PFSK-1 (cell line): ENCODE measurements around the gene SCARB1.

Experiments
- FOXP2 ChIP-seq: optimal IDR thresholded peaks from 2 replicates; pipeline ENCODE3; 2011; ENCODE audit warnings: borderline replicate concordance, control low read depth, inconsistent platforms; ENCODE audit not compliant: insufficient read depth; ENCODE audit errors: extremely low read length, extremely low read depth
- POLR2AphosphoS5 ChIP-seq: IDR thresholded peaks from 2 replicates; pipeline ENCODE4 v1.6.1; 2012; ENCODE audit warnings: low read depth, mild to moderate bottlenecking, control low read depth, low read length, moderate library complexity
- REST ChIP-seq, 2 experiments: IDR thresholded peaks; 2 replicates each; pipeline versions ENCODE4 v1.6.1 to v1.8.0; 2011 to 2012; ENCODE audit warnings: low read depth in 2 of 2, low read length in 2 of 2, control low read depth in 1 of 2, inconsistent platforms in 1 of 2, mild to moderate bottlenecking in 1 of 2, moderate library complexity in 1 of 2; ENCODE audit not compliant: insufficient read depth in 1 of 2
- SIN3A ChIP-seq: IDR thresholded peaks from 2 replicates; pipeline ENCODE4 v1.6.1; 2012; ENCODE audit warnings: mild to moderate bottlenecking, low read length, moderate library complexity, borderline replicate concordance; ENCODE audit not compliant: insufficient read depth
- TAF1 ChIP-seq: IDR thresholded peaks from 2 replicates; pipeline ENCODE4 v1.6.1; 2012; ENCODE audit warnings: low read length, control low read depth, borderline replicate concordance; ENCODE audit not compliant: insufficient read depth

Gene SCARB1

GRCh38 chr12:124833693-124834122 lies 30.0 kb downstream of the SCARB1 start:
- TF ChIP-seq FOXP2 (no peak), SIN3A (no peak), POLR2AphosphoS5 (no peak), TAF1 (no peak), REST (IDR thresholded peaks at IDR 0.05; ENCODE audit: insufficient read depth in 1 of 2, low read depth in 2 of 2, low read length in 2 of 2) (no peak)

GRCh38 chr12:124832856-124833255 lies 30.8 kb downstream of the SCARB1 start:
- TF ChIP-seq TAF1 (no peak), FOXP2 (no peak), POLR2AphosphoS5 (no peak), REST (IDR thresholded peaks at IDR 0.05; ENCODE audit: insufficient read depth in 1 of 2, low read depth in 2 of 2, low read length in 2 of 2) (no peak), SIN3A (no peak)

- TF ChIP-seq TAF1 (no peak), POLR2AphosphoS5 (no peak), REST (IDR thresholded peaks at IDR 0.05; ENCODE audit: insufficient read depth in 1 of 2, low read depth in 2 of 2, low read length in 2 of 2) (no peak), FOXP2 (no peak), SIN3A (no peak)
Observed at GRCh38 chr12:124831590-124831989, 32.1 kb downstream of the SCARB1 start.

- TF ChIP-seq TAF1: no peak
- no peak for TF ChIP-seq POLR2AphosphoS5
- no peak for TF ChIP-seq REST (IDR thresholded peaks at IDR 0.05; ENCODE audit: insufficient read depth in 1 of 2, low read depth in 2 of 2, low read length in 2 of 2)
- no peak for TF ChIP-seq SIN3A
- TF ChIP-seq FOXP2: no peak
Observed at GRCh38 chr12:124830306-124830705, 33.4 kb downstream of the SCARB1 start.

- TF ChIP-seq REST (IDR thresholded peaks at IDR 0.05; ENCODE audit: insufficient read depth in 1 of 2, low read depth in 2 of 2, low read length in 2 of 2) (no peak), TAF1 (no peak), SIN3A (no peak), FOXP2 (no peak), POLR2AphosphoS5 (no peak)
Observed at GRCh38 chr12:124829708-124830304, 33.9 kb downstream of the SCARB1 start.
